Measurements from ENCODE around the gene SKI. TPM values are rescaled to one million over a fixed set of nuclear protein-coding genes. Genes with fewer than 3 reads are reported as not detected.

The SKI gene
- total and polyA plus RNA-seq, 10 of the 15 experiments (the other 5 are each of a cell fraction or from before 2014, with no cell fraction given): 0.03 to 14.9 (median 0.96) TPM

- H3K4me2 ChIP-seq (ENCODE audit: control insufficient read depth, insufficient read depth): no peak overlapping the region
- TF ChIP-seq, protein P1, sequence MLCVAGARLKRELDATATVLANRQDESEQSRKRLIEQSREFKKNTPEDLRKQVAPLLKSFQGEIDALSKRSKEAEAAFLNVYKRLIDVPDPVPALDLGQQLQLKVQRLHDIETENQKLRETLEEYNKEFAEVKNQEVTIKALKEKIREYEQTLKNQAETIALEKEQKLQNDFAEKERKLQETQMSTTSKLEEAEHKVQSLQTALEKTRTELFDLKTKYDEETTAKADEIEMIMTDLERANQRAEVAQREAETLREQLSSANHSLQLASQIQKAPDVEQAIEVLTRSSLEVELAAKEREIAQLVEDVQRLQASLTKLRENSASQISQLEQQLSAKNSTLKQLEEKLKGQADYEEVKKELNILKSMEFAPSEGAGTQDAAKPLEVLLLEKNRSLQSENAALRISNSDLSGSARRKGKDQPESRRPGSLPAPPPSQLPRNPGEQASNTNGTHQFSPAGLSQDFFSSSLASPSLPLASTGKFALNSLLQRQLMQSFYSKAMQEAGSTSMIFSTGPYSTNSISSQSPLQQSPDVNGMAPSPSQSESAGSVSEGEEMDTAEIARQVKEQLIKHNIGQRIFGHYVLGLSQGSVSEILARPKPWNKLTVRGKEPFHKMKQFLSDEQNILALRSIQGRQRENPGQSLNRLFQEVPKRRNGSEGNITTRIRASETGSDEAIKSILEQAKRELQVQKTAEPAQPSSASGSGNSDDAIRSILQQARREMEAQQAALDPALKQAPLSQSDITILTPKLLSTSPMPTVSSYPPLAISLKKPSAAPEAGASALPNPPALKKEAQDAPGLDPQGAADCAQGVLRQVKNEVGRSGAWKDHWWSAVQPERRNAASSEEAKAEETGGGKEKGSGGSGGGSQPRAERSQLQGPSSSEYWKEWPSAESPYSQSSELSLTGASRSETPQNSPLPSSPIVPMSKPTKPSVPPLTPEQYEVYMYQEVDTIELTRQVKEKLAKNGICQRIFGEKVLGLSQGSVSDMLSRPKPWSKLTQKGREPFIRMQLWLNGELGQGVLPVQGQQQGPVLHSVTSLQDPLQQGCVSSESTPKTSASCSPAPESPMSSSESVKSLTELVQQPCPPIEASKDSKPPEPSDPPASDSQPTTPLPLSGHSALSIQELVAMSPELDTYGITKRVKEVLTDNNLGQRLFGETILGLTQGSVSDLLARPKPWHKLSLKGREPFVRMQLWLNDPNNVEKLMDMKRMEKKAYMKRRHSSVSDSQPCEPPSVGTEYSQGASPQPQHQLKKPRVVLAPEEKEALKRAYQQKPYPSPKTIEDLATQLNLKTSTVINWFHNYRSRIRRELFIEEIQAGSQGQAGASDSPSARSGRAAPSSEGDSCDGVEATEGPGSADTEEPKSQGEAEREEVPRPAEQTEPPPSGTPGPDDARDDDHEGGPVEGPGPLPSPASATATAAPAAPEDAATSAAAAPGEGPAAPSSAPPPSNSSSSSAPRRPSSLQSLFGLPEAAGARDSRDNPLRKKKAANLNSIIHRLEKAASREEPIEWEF (IDR thresholded peaks at IDR 0.05; ENCODE audit: insufficient replicate concordance, low read depth, low read length): no peak
- TF ChIP-seq SKIL (IDR thresholded peaks at IDR 0.05; ENCODE audit: low read depth, poor library complexity, severe bottlenecking): no peak
- TF ChIP-seq ATF2 (IDR thresholded peaks at IDR 0.05; ENCODE audit: low read length): no peak
- TF ChIP-seq CBX3 (IDR thresholded peaks at IDR 0.05; ENCODE audit: borderline replicate concordance, low read depth): no peak
- no peak for TF ChIP-seq EED (IDR thresholded peaks at IDR 0.05; ENCODE audit: low read depth)
- TF ChIP-seq HDAC6 (IDR thresholded peaks at IDR 0.05; ENCODE audit: unreplicated experiment): no peak
- no peak for TF ChIP-seq POLR2AphosphoS5 (IDR thresholded peaks at IDR 0.05; ENCODE audit: low read length)
- TF ChIP-seq SPI1 (IDR thresholded peaks at IDR 0.05; ENCODE audit: borderline replicate concordance, insufficient read depth, low read depth, low read length): no peak
- no peak overlapping the region for H3K4me3 ChIP-seq
- 74% methylated on average over 24 of the region's 24 CpGs for WGBS (ENCODE audit: insufficient coverage, insufficient replicate concordance, low lambda C conversion rate, missing lambda C conversion rate)
- no peaks in the 10 kb centered on the region; the same call in 1 of the 2 replicates for H4K20me1 ChIP-seq (ENCODE audit: control insufficient read depth, insufficient read depth)
- no peak overlapping the region for H3K9ac ChIP-seq (ENCODE audit: control insufficient read depth, insufficient read depth, low read length)
- BruUV-seq (replicated peaks): no TSS peak
- no peak for FAIRE-seq
- intact Hi-C loops (cut with micrococcal nuclease; ENCODE audit: unreplicated experiment) (no loop called here), in situ Hi-C loops (cut with MboI) (no loop called here)
- SMC1A ChIA-PET (ENCODE audit: uncharacterized antibody, unreplicated experiment): no interaction called here
- no peak overlapping the region for H2AFZ ChIP-seq (ENCODE audit: control insufficient read depth, low read depth, low read length)
- peaks cover 10% of the 10 kb centered on the region for H3K4me1 ChIP-seq (ENCODE audit: control insufficient read depth, insufficient read depth, low read length)
- POLR2A ChIA-PET: no interaction called here
- H3K79me2 ChIP-seq (ENCODE audit: control insufficient read depth, insufficient read depth, low read length): peaks cover 1% of the 10 kb centered on the region
- H3K27me3 ChIP-seq (replicated peaks in 1 of 2; ENCODE audit: control insufficient read depth in 2 of 2, insufficient read depth in 2 of 2, low read length in 1 of 2): no peaks in the 10 kb centered on the region
- CTCF ChIA-PET: no interaction called here
- H3K36me3 ChIP-seq (ENCODE audit: control insufficient read depth in 2 of 2, insufficient read depth in 2 of 2, low read length in 1 of 2): peaks cover 0 to 6% of the 10 kb centered on the region in 2 experiments; a peak in 2 of 4 replicates
- RAD21 ChIA-PET (ENCODE audit: unreplicated experiment): no interaction called here
- no peak for ATAC-seq
- H3K9me3 ChIP-seq (replicated peaks; ENCODE audit: control insufficient read depth, insufficient read depth, low read length): no peaks in the 10 kb centered on the region; the same call in 2 of the 3 replicates
- DNase-seq (ENCODE audit: low read depth, low spot score): no peak
- no peak overlapping the region for H3K27ac ChIP-seq (ENCODE audit: control insufficient read depth, insufficient read depth)
Measured at GRCh38 chr1:2248854-2249558, 20.9 kb downstream of the SKI start.
